Naive thymus-derived CD4-positive, alpha-beta T cell (primary cell): ENCODE measurements around the gene SLC4A1. TPM values are rescaled to one million over a fixed set of nuclear protein-coding genes. Genes with fewer than 3 reads are reported as not detected.

ENCODE experiments used
- ATAC-seq: fragments of 150-1000 bp; cut with Tn5 transposase; 2 replicates; pipeline ENCODE4 v1.10.0; 2021; ENCODE audit warnings: mild to moderate bottlenecking, moderate library complexity
- CTCF ChIA-PET: fragments of 350-600 bp; sonication (Branson Sonifier 250); formaldehyde crosslinking; loops from one replicate; lab custom pipeline; 2021; ENCODE audit warnings: antibody characterized with exemption; lab: Charles Lee
- POLR2A ChIA-PET: fragments of 350-600 bp; sonication (Branson Sonifier 250); formaldehyde crosslinking; loops from one replicate; lab custom pipeline; 2021; ENCODE audit warnings: antibody characterized with exemption, inconsistent platforms; lab: Charles Lee
- DNase-seq, 9 donors: peaks; one replicate each; pipeline versions ENCODE4 v3.0.0 to v3.0.0-alpha.2; 2020 to 2022; ENCODE audit warnings: mixed read lengths in 1 of 9
- H3K27ac ChIP-seq: one replicate; pipeline ENCODE4 v1.7.0; 2013; ENCODE audit warnings: mild to moderate bottlenecking, low read depth, low read length, moderate library complexity
- H3K27me3 ChIP-seq, 2 donors: one replicate each; pipeline ENCODE4 v1.7.0; 2013; ENCODE audit warnings: low read length in 2 of 2, mild to moderate bottlenecking in 2 of 2, moderate library complexity in 2 of 2; ENCODE audit not compliant: control insufficient read depth in 2 of 2, insufficient read depth in 2 of 2
- H3K36me3 ChIP-seq, 3 experiments: 1 replicate in 2 of 3; 2 replicates in 1 of 3; pipeline ENCODE4 v1.7.0; 2013; ENCODE audit warnings: low read length in 3 of 3, mild to moderate bottlenecking in 3 of 3, moderate library complexity in 1 of 3; ENCODE audit not compliant: insufficient read depth in 3 of 3, control insufficient read depth in 2 of 3
- H3K4me1 ChIP-seq, 2 donors: one replicate each; pipeline ENCODE4 v1.7.0; 2013; ENCODE audit warnings: low read length in 2 of 2, mild to moderate bottlenecking in 2 of 2, moderate library complexity in 1 of 2; ENCODE audit not compliant: control insufficient read depth in 2 of 2, insufficient read depth in 2 of 2
- H3K4me3 ChIP-seq: 2 replicates; pipeline ENCODE4 v1.7.0; 2013; ENCODE audit warnings: mild to moderate bottlenecking, low read length
- H3K9me3 ChIP-seq, 3 experiments: 1 replicate in 2 of 3; 2 replicates in 1 of 3; pipeline ENCODE4 v1.7.0; 2013; ENCODE audit warnings: low read length in 3 of 3; ENCODE audit not compliant: control insufficient read depth in 2 of 3
- H3K27ac Mint-ChIP-seq, 9 donors: one replicate each; pipeline ENCODE4 v1.8.0; 2020 to 2022; ENCODE audit warnings: mixed read lengths in 9 of 9, mild to moderate bottlenecking in 8 of 9, moderate library complexity in 5 of 9, inconsistent platforms in 2 of 9
- H3K27me3 Mint-ChIP-seq, 5 donors: one replicate each; pipeline ENCODE4 v1.8.0; 2021 to 2022; ENCODE audit warnings: mixed read lengths in 5 of 5, mild to moderate bottlenecking in 1 of 5
- H3K36me3 Mint-ChIP-seq, 5 donors: one replicate each; pipeline ENCODE4 v1.8.0; 2020 to 2022; ENCODE audit warnings: mixed read lengths in 5 of 5, mild to moderate bottlenecking in 3 of 5, inconsistent platforms in 1 of 5
- H3K4me1 Mint-ChIP-seq, 7 donors: one replicate each; pipeline ENCODE4 v1.8.0; 2020 to 2022; ENCODE audit warnings: mixed read lengths in 7 of 7, mild to moderate bottlenecking in 3 of 7, inconsistent platforms in 1 of 7
- H3K4me3 Mint-ChIP-seq, 10 donors: one replicate each; pipeline ENCODE4 v1.8.0; 2020 to 2022; ENCODE audit warnings: mild to moderate bottlenecking in 10 of 10, mixed read lengths in 10 of 10, moderate library complexity in 6 of 10, inconsistent platforms in 2 of 10
- H3K9me3 Mint-ChIP-seq, 11 donors: one replicate each; pipeline ENCODE4 v1.8.0; 2020 to 2022; ENCODE audit warnings: mixed read lengths in 11 of 11, mild to moderate bottlenecking in 4 of 11, inconsistent platforms in 1 of 11, moderate library complexity in 1 of 11
- intact Hi-C, 2 donors: fragments of 100-400 bp; cut with micrococcal nuclease; formaldehyde crosslinking; loops; one replicate each; pipeline ENCODE4 v1.15.1; 2023
- polyA plus RNA-seq, 2 donors: library from polyadenylated mRNA; unstranded; fragments of 300-500 nt; fragmentation: Illumina TruSeq; gene quantifications; one replicate each; pipeline ENCODE4 v1.2.3, GENCODE V29; 2021
- total RNA-seq, 6 experiments: library from RNA in 5 of 6; stranded (reverse) in 5 of 6; gene quantifications; 1 replicate in 5 of 6; 2 replicates in 1 of 6; pipeline ENCODE4 v1.2.3 and lab custom pipeline; 2021 to 2026

The SLC4A1 gene
- total and polyA plus RNA-seq, 7 experiments from 2014 or later, result 0.15 TPM; not detected in 6

DNA sequence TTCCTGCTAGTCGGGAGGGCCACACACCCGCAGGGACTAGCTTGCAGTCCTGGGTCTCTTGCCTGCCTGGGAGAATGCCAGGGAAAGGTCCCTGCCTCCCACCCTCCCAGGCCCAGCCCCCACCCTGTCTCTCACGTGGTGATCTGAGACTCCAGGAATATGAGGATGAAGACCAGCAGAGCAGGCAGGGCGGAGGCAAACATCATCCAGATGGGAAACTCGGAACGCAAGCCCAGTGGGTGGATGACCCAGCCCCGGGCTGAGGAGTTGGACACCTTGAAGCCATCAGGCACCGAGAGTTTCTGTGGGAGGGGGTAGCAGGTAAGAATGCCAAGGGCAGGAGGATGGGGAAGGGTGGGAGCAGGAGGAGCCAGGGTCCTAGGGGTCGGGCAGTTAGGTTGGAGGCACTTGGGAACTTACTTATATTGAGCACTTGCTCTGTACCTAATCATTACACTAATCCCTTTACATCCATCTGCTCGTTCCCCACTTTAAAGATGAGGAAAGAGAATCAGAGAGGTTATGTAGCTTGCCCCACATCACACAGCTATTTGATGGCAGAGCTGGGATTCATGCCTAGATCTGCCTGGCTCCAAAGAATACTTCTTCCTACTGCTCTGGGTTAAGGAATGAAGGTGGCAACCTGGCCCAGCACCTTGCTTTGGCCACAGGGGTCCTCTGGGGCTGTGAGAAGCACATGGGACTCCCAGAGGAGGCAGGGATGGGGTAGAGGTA is 13.4 kb downstream of the SLC4A1 start:
- H3K36me3 ChIP-seq, result no peaks in the 10 kb centered on the region
- ATAC-seq (no peak), DNase-seq (no peak)
- no peak overlapping the region for H3K4me3 ChIP-seq
- intact Hi-C loops, result no loop called here
- no peak overlapping the region for H3K27ac ChIP-seq
- Mint-ChIP-seq H3K9me3 (no peaks in the 10 kb centered on the region), H3K27me3 (peaks cover 0 to 4% (median 0%) of the 10 kb centered on the region in 5 donors), H3K4me3 (no peak overlapping the region), H3K4me1 (peaks cover 0 to 10% (median 7%) of the 10 kb centered on the region in 7 donors), H3K27ac (no peak overlapping the region), H3K36me3 (no peaks in the 10 kb centered on the region)
- no peaks in the 10 kb centered on the region for H3K9me3 ChIP-seq
- POLR2A ChIA-PET, result no interaction called here
- H3K4me1 ChIP-seq, result peaks cover 0 to 2% of the 10 kb centered on the region in 2 donors
- no peaks in the 10 kb centered on the region for H3K27me3 ChIP-seq
- CTCF ChIA-PET, result no interaction called here

DNA sequence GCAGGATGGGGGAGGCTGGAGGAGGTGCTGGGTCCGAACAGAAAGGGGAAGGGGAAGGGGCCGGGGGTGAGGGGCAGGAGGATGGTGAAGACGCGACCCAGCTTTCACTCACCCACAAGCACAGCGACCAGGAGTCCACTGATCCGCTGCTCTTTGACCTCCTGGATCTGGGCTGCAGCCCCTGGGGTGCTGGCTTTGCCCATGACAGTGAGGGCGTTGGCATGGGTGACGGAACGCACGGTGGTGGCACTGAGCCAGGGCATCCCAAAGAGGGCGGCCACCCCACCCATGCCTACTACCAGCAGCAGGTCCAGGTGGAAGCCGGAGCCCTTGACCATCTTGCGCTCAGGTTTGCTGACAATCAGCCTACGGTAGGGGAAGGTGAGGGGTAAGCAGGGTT is 14.9 kb downstream of the SLC4A1 start:
- H3K27ac Mint-ChIP-seq, result no peak overlapping the region
- CTCF ChIA-PET, result no interaction called here

GRCh38 chr17:44251062-44251461 is 16.9 kb downstream of the SLC4A1 start:
- no peaks in the 10 kb centered on the region for H3K36me3 ChIP-seq
- no peaks in the 10 kb centered on the region for H3K9me3 ChIP-seq
- Mint-ChIP-seq H3K36me3 (no peaks in the 10 kb centered on the region), H3K9me3 (no peaks in the 10 kb centered on the region), H3K27ac (peak overlapping the region in 2 of 9 donors; percentile 68 to 71), H3K4me1 (peaks cover 23 to 42% (median 39%) of the 10 kb centered on the region in 7 donors), H3K4me3 (no peak overlapping the region), H3K27me3 (peaks cover 0 to 4% (median 0%) of the 10 kb centered on the region in 5 donors)
- H3K27me3 ChIP-seq, result no peaks in the 10 kb centered on the region
- CTCF ChIA-PET, result no interaction called here
- no peak overlapping the region for H3K4me3 ChIP-seq
- POLR2A ChIA-PET, result interaction anchor here (0.9 kb wide), 1 partner anchor 31 kb away, joined by 4 read pairs; no protein-coding TSS in a partner anchor
- intact Hi-C loops, result no loop called here
- H3K27ac ChIP-seq, result no peak overlapping the region
- ATAC-seq (no peak), DNase-seq (no peak)
- H3K4me1 ChIP-seq, result peaks cover 18 to 31% of the 10 kb centered on the region in 2 donors

More for the DNA sequence above, 14.9 kb downstream of the SLC4A1 start:
- no peaks in the 10 kb centered on the region for H3K9me3 Mint-ChIP-seq
- Histone ChIP-seq H3K4me1 (peaks cover 6 to 11% of the 10 kb centered on the region in 2 donors), H3K4me3 (no peak overlapping the region), H3K27ac (no peak overlapping the region), H3K9me3 (no peaks in the 10 kb centered on the region), H3K27me3 (no peaks in the 10 kb centered on the region), H3K36me3 (no peaks in the 10 kb centered on the region)
- no peak for DNase-seq
- H3K4me3 Mint-ChIP-seq, result no peak overlapping the region
- peaks cover 0 to 4% (median 0%) of the 10 kb centered on the region in 5 donors for H3K27me3 Mint-ChIP-seq
- POLR2A ChIA-PET, result no interaction called here
- no peak for ATAC-seq
- H3K36me3 Mint-ChIP-seq, result no peaks in the 10 kb centered on the region
- peaks cover 6 to 22% (median 20%) of the 10 kb centered on the region in 7 donors for H3K4me1 Mint-ChIP-seq
- intact Hi-C loops, result no loop called here

DNA sequence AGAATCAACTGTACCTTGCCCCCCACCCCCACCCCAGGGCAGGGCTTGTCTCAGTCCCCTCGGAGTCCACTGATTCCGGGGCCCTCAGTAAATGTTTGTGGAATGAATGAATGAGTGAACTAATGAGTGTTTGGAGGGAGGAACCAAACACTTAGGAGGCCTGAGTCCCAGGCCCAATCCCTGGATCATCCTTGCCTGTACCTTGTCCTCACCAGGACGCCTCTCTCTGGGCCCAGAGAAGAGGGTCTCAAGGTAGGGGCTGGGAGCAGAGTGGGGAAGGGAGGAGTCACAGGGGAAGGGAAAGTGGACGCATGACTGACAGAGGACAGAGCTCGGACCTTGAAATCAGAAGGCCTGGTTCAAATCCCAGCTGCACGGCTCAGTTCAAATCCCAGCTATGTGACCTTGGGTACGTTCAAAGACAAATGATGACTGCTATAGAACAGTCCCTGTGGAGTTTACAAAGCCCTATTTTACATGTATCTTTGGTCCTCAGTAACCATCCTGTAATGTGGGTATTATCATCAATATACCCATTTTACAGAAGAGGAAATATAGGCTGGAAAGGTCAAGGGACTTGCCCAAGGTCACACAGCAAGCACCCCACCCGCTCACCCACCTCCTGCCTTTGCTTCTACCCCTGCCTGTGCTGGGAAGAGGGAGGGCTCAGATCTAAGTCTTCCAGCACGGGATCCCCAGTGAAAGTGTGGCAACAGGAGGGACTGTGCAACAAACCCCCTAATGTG is 18.3 kb downstream of the SLC4A1 start:
- H3K36me3 ChIP-seq, result no peaks in the 10 kb centered on the region
- no peak overlapping the region for H3K27ac ChIP-seq
- ChIA-PET POLR2A (no interaction called here), CTCF (no interaction called here)
- H3K27me3 Mint-ChIP-seq, result no peaks in the 10 kb centered on the region
- H3K4me3 Mint-ChIP-seq, result no peak overlapping the region
- no peaks in the 10 kb centered on the region for H3K9me3 Mint-ChIP-seq
- H3K9me3 ChIP-seq, result no peaks in the 10 kb centered on the region
- peaks cover 26 to 51% (median 48%) of the 10 kb centered on the region in 7 donors for H3K4me1 Mint-ChIP-seq
- peak overlapping the region in 7 of 9 donors; percentile 6 to 82 (median 58) for H3K27ac Mint-ChIP-seq
- H3K4me3 ChIP-seq, result no peak overlapping the region
- ATAC-seq, result no peak
- H3K4me1 ChIP-seq, result peaks cover 24 to 39% of the 10 kb centered on the region in 2 donors
- no peak for DNase-seq
- no peaks in the 10 kb centered on the region for H3K36me3 Mint-ChIP-seq
- no peaks in the 10 kb centered on the region for H3K27me3 ChIP-seq
- intact Hi-C loops, result no loop called here

DNA sequence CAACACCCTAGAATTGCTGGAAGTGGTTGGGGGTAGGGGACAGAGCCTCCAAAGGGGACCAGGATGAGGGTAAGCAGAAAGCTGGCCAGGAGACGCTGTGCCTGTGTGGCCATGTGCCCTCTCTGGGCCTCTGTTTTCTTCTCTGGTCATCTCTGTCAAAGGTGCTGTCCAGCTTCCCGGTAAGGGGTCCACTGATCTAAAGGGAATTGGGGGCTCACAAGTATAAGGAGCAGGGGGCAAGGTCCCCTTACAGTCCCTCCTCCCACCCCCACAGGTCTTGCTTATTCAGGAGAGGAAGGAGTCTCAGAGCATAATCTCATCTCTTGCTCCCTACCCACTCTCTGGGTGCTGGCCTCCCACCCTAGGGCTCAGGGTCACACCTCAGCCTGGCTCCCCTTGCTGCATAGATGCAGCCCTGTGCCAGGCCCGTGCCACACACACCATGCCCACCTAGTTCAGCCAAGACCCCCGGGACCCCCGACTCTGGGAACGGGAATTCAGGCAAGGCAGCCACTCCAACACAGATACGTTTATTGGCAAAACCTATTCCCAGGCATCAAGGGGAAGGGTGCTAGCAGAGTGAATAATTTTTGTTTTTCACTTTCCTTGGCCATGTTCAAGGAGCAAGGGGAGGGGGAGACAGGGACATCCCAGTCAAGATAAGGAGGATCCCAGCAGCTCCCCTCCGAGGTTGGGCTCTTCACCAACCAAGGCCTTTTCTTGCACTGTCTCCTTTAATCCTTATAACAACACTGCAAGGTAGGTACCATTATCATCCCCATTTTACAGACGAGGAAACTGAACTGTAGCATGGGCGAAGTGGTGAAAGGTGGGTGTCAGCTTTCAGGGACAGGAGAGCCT is 19.8 kb downstream of the SLC4A1 start:
- Histone ChIP-seq H3K9me3 (no peaks in the 10 kb centered on the region), H3K4me1 (peaks cover 24 to 39% of the 10 kb centered on the region in 2 donors), H3K4me3 (no peak overlapping the region), H3K27me3 (no peaks in the 10 kb centered on the region), H3K36me3 (no peaks in the 10 kb centered on the region), H3K27ac (no peak overlapping the region)
- no peaks in the 10 kb centered on the region for H3K36me3 Mint-ChIP-seq
- no peak for DNase-seq
- POLR2A ChIA-PET, result interaction anchor here (1.5 to 3.8 kb wide), 3 partner anchors 24 to 32 kb away, joined by 6 to 25 read pairs (median 6); partner anchors contain the start of gene UBTF
- ATAC-seq, result no peak
- peak overlapping the region in 4 of 10 donors; percentile 29 to 75 (median 58) for H3K4me3 Mint-ChIP-seq
- intact Hi-C loops, result loop anchor here in 1 of 2 donors (2.0 kb wide), 1 partner anchor 27 kb away; no protein-coding TSS in a partner anchor
- CTCF ChIA-PET, result no interaction called here
- no peaks in the 10 kb centered on the region for H3K9me3 Mint-ChIP-seq
- H3K27me3 Mint-ChIP-seq, result peaks cover 0 to under 1% (median 0%) of the 10 kb centered on the region in 5 donors
- H3K27ac Mint-ChIP-seq, result peak overlapping the region in 7 of 9 donors; percentile 26 to 82 (median 68)
- H3K4me1 Mint-ChIP-seq, result peaks cover 26 to 56% (median 49%) of the 10 kb centered on the region in 7 donors

- H3K9me3 Mint-ChIP-seq, result no peaks in the 10 kb centered on the region
- H3K27ac ChIP-seq, result no peak overlapping the region
- H3K36me3 ChIP-seq, result no peaks in the 10 kb centered on the region
- no peak overlapping the region for H3K4me3 ChIP-seq
- H3K9me3 ChIP-seq, result no peaks in the 10 kb centered on the region
- H3K27me3 ChIP-seq, result no peaks in the 10 kb centered on the region
- H3K4me1 ChIP-seq, result peaks cover 24 to 39% of the 10 kb centered on the region in 2 donors
- peaks cover 26 to 59% (median 49%) of the 10 kb centered on the region in 7 donors for H3K4me1 Mint-ChIP-seq
- H3K4me3 Mint-ChIP-seq, result peak overlapping the region in 3 of 10 donors; percentile 46 to 75 (median 59)
- H3K36me3 Mint-ChIP-seq, result no peaks in the 10 kb centered on the region
- ATAC-seq (no peak), DNase-seq (no peak)
- H3K27ac Mint-ChIP-seq, result peak overlapping the region in 7 of 9 donors; percentile 16 to 87 (median 74)
- ChIA-PET CTCF (interaction anchor here (1.1 kb wide), 1 partner anchor 26 kb away, joined by 3 read pairs; no protein-coding TSS in a partner anchor), POLR2A (interaction anchor here (1.3 to 3.8 kb wide), 5 partner anchors 20 to 80 kb away, joined by 4 to 25 read pairs (median 6); partner anchors contain the start of gene UBTF)
- peaks cover 0 to 2% (median 0%) of the 10 kb centered on the region in 5 donors for H3K27me3 Mint-ChIP-seq
- intact Hi-C loops, result loop anchor here in 1 of 2 donors (2.0 kb wide), 1 partner anchor 27 kb away; no protein-coding TSS in a partner anchor
Observed at GRCh38 chr17:44247440-44247841, 20.5 kb downstream of the SLC4A1 start.
